Trophoblast cell (in vitro differentiated cells and primary cell): ENCODE data around the gene GRIN2A.

Experiments
- DNase-seq, 2 donors: peaks; one replicate each; pipeline ENCODE4 v3.0.0-alpha.2; 2016
- H2AFZ ChIP-seq: 2 replicates; pipeline ENCODE4 v1.6.1; 2013; ENCODE audit warnings: low read length, moderate library complexity, mild to moderate bottlenecking; ENCODE audit not compliant: insufficient read depth, poor library complexity
- H2AK5ac ChIP-seq: 2 replicates; pipeline ENCODE4 v1.6.1; 2013; ENCODE audit warnings: mild to moderate bottlenecking, low read length
- H2BK120ac ChIP-seq: 2 replicates; pipeline ENCODE4 v1.6.1; 2013; ENCODE audit warnings: low read length, mild to moderate bottlenecking, moderate library complexity; ENCODE audit not compliant: insufficient read depth, poor library complexity
- H2BK12ac ChIP-seq: 2 replicates; pipeline ENCODE4 v1.6.1; 2013; ENCODE audit warnings: mild to moderate bottlenecking, low read length, moderate library complexity
- H2BK5ac ChIP-seq: 2 replicates; pipeline ENCODE4 v1.6.1; 2013; ENCODE audit warnings: low read length, low read depth, moderate library complexity, mild to moderate bottlenecking; ENCODE audit not compliant: poor library complexity
- H3K14ac ChIP-seq: 2 replicates; pipeline ENCODE4 v1.6.1; 2013; ENCODE audit warnings: mild to moderate bottlenecking, low read length
- H3K18ac ChIP-seq: 2 replicates; pipeline ENCODE4 v1.6.1; 2013; ENCODE audit warnings: mild to moderate bottlenecking, low read length
- H3K23ac ChIP-seq: 2 replicates; pipeline ENCODE4 v1.6.1; 2013; ENCODE audit warnings: low read length
- H3K27ac ChIP-seq: 2 replicates; pipeline ENCODE4 v1.5.1; 2013; ENCODE audit warnings: low read depth, mild to moderate bottlenecking, inconsistent platforms, low read length, moderate library complexity
- H3K27me3 ChIP-seq: 2 replicates; pipeline ENCODE4 v1.6.1; 2013; ENCODE audit warnings: inconsistent platforms, mild to moderate bottlenecking, low read length, moderate library complexity; ENCODE audit not compliant: insufficient read depth
- H3K36me3 ChIP-seq, 2 experiments: 1 replicate in 1 of 2; 2 replicates in 1 of 2; pipeline ENCODE4 v1.6.1; 2013; ENCODE audit warnings: low read length in 2 of 2, mild to moderate bottlenecking in 2 of 2, moderate library complexity in 1 of 2; ENCODE audit not compliant: insufficient read depth in 2 of 2, control insufficient read depth in 1 of 2
- H3K4ac ChIP-seq: 2 replicates; pipeline ENCODE4 v1.6.1; 2013; ENCODE audit warnings: low read depth, mild to moderate bottlenecking, low read length, moderate library complexity
- H3K4me1 ChIP-seq, 2 experiments: 1 replicate in 1 of 2; 2 replicates in 1 of 2; pipeline ENCODE4 v1.6.1; 2013; ENCODE audit warnings: low read length in 2 of 2, mild to moderate bottlenecking in 2 of 2, moderate library complexity in 1 of 2; ENCODE audit not compliant: insufficient read depth in 2 of 2, control insufficient read depth in 1 of 2
- H3K4me2 ChIP-seq: 2 replicates; pipeline ENCODE4 v1.6.1; 2013; ENCODE audit warnings: inconsistent platforms, mild to moderate bottlenecking, low read length, moderate library complexity
- H3K4me3 ChIP-seq: 2 replicates; pipeline ENCODE4 v1.5.1; 2013; ENCODE audit warnings: mild to moderate bottlenecking, low read depth, low read length, inconsistent platforms
- H3K79me1 ChIP-seq: one replicate; pipeline ENCODE4 v1.6.1; 2013; ENCODE audit warnings: low read length
- H3K79me2 ChIP-seq: 2 replicates; pipeline ENCODE4 v1.6.1; 2013; ENCODE audit warnings: low read length, mild to moderate bottlenecking; ENCODE audit not compliant: control insufficient read depth, insufficient read depth, poor library complexity
- H3K9ac ChIP-seq: 2 replicates; pipeline ENCODE4 v1.6.1; 2013; ENCODE audit warnings: mild to moderate bottlenecking, low read length
- H3K9me3 ChIP-seq: 2 replicates; pipeline ENCODE4 v1.6.1; 2013; ENCODE audit warnings: low read depth, mild to moderate bottlenecking, control low read depth, inconsistent platforms, low read length; ENCODE audit not compliant: insufficient read depth
- H4K12ac ChIP-seq: 2 replicates; pipeline ENCODE4 v1.6.1; 2013; ENCODE audit warnings: low read depth, mild to moderate bottlenecking, low read length, moderate library complexity
- H4K8ac ChIP-seq: 2 replicates; pipeline ENCODE4 v1.6.1; 2013; ENCODE audit warnings: low read depth, mild to moderate bottlenecking, low read length, moderate library complexity
- H4K91ac ChIP-seq: one replicate; pipeline ENCODE4 v1.6.1; 2013; ENCODE audit warnings: low read depth, mild to moderate bottlenecking, low read length, moderate library complexity
- WGBS: extraction: QIAGEN DNeasy Blood & Tissue Kit; methylation state at CpG from one replicate; pipeline ENCODE4 v1.1.7; 2013; ENCODE audit warnings: missing lambda C conversion rate; ENCODE audit not compliant: insufficient read length, insufficient coverage; ENCODE audit errors: extremely low coverage; 5-methylcytosine and 5-hydroxymethylcytosine counted together

Gene GRIN2A

DNA sequence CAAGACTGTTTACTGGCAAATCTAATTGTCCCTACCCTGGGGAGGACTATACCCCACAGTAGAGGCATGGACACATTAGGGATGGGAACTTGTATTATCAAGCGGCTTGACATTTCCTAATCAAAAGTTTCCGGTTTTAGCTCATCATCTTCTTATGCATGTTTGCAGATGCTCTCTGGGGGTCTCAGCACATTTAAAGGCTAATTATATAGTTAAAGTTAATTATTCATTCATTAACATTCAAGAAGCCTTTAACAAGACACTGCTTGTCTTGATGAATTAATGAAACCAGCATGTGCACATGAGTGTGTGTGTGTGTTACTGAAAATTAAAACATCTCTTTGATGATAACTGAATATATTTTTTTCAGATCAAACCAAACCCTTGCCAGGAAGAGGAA is 377.1 kb downstream of the GRIN2A start:
- Histone ChIP-seq H3K79me2 (no peaks in the 10 kb centered on the region), H3K4me2 (no peak overlapping the region), H3K9me3 (no peaks in the 10 kb centered on the region), H3K18ac (no peak overlapping the region), H2AK5ac (no peak overlapping the region), H4K8ac (no peak overlapping the region), H4K12ac (no peak overlapping the region), H4K91ac (no peak overlapping the region), H3K4me1 (no peaks in the 10 kb centered on the region), H3K79me1 (no peaks in the 10 kb centered on the region), H3K14ac (no peak overlapping the region), H2AFZ (no peak overlapping the region), H3K9ac (no peak overlapping the region), H2BK5ac (no peak overlapping the region), H3K27ac (no peak overlapping the region), H2BK120ac (no peak overlapping the region), H3K4me3 (no peak overlapping the region), H3K36me3 (no peaks in the 10 kb centered on the region), H2BK12ac (no peak overlapping the region), H3K23ac (no peak overlapping the region), H3K27me3 (no peaks in the 10 kb centered on the region), H3K4ac (no peak overlapping the region)
- DNase-seq = no peak
- WGBS = no CpG with 5 or more reads among the region's 2 CpGs

DNA sequence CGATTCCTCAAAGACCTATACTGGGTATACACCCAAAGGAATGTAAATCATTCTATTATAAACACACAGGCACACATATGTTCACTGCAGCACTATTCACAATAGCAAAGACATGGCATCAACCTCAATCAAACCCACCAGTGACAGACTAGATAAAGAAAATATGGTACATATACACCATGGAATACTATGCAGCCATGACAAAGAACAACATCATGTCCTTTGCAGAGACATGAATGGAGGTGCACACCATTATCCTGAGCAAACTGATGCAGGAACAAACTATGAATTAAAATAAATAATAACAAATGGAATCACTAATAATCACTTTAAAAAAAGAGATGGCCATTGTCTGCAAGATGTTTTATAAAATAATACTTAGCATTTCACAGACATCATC is 380.1 kb downstream of the GRIN2A start:
- Histone ChIP-seq H3K79me2 (peaks cover 1% of the 10 kb centered on the region), H3K27me3 (no peaks in the 10 kb centered on the region), H3K4me2 (no peak overlapping the region), H3K36me3 (no peaks in the 10 kb centered on the region), H3K9me3 (peaks cover 2% of the 10 kb centered on the region), H3K27ac (no peak overlapping the region), H2BK5ac (no peak overlapping the region), H3K4ac (no peak overlapping the region), H3K4me1 (no peaks in the 10 kb centered on the region), H2AK5ac (no peak overlapping the region), H3K18ac (no peak overlapping the region), H3K4me3 (no peak overlapping the region), H3K23ac (no peak overlapping the region), H2AFZ (no peak overlapping the region), H3K14ac (no peak overlapping the region), H4K12ac (no peak overlapping the region), H4K8ac (no peak overlapping the region), H3K79me1 (no peaks in the 10 kb centered on the region), H2BK120ac (no peak overlapping the region), H2BK12ac (no peak overlapping the region), H3K9ac (no peak overlapping the region), H4K91ac (no peak overlapping the region)
- WGBS = no CpG with 5 or more reads among the region's 1 CpG
- DNase-seq = no peak

DNA sequence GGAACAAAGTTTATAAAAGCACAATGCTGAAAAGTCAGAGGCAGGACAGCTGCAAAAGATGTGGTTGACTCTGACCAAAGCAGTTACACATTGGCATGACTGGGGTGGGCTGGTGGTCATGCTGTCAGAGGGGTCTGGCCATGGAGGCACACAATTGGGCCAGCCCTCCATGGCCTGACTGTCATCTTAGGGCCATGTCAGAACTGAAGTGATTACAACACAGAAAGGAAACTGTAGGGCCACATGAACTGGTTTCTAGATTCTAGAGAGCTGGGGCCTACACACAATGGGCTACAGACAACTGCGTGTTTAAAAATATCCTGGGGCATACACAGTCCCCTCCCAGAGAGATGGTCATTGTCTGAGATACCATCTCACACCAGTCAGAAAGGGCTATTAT is 380.6 kb downstream of the GRIN2A start:
- no peak overlapping the region for H4K91ac ChIP-seq
- H3K36me3 ChIP-seq = no peaks in the 10 kb centered on the region
- H4K8ac ChIP-seq = no peak overlapping the region
- no peak overlapping the region for H2BK5ac ChIP-seq
- no peak overlapping the region for H4K12ac ChIP-seq
- H3K4me3 ChIP-seq = no peak overlapping the region
- H2AFZ ChIP-seq = no peak overlapping the region
- no peak overlapping the region for H2BK120ac ChIP-seq
- H3K27me3 ChIP-seq = no peaks in the 10 kb centered on the region
- H3K79me2 ChIP-seq = peaks cover 1% of the 10 kb centered on the region
- H3K23ac ChIP-seq = no peak overlapping the region
- H3K27ac ChIP-seq = no peak overlapping the region
- no peak overlapping the region for H3K4me2 ChIP-seq
- no peak overlapping the region for H3K14ac ChIP-seq
- no peak for DNase-seq
- H3K79me1 ChIP-seq = no peaks in the 10 kb centered on the region
- peaks cover 2% of the 10 kb centered on the region for H3K9me3 ChIP-seq
- no peaks in the 10 kb centered on the region for H3K4me1 ChIP-seq
- no peak overlapping the region for H3K4ac ChIP-seq
- H3K9ac ChIP-seq = no peak overlapping the region
- WGBS = no CpG with 5 or more reads among the region's 1 CpG
- H3K18ac ChIP-seq = no peak overlapping the region
- no peak overlapping the region for H2BK12ac ChIP-seq
- H2AK5ac ChIP-seq = no peak overlapping the region

DNA sequence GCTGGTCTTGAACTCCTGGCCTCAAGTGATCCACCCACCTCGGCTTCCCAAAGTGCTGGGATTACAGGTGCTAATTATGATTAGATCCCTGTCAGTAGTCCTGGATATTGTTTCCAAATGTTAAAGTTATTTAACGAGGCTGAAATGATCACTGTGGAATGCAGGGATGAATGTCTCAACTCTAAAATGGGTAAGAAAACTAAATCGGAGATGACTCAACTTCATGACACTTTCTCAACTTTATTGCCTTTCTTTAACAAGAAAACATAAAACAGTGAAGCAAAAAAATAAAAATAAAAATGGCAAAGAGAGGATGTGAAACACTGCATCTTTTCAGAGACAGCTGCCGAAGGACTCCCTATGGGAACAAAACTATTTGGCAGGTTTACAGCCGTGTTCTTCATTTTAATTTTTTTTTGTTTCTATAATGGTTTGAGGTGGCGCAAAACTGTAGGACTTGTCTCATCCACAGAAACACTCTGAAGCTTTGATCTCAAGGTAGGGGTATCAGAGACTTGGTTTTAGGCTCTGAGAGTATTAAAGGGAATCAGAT is 382.0 kb downstream of the GRIN2A start:
- no peak overlapping the region for H2BK12ac ChIP-seq
- no peak overlapping the region for H3K4ac ChIP-seq

More for the DNA sequence above, 382.0 kb downstream of the GRIN2A start:
- Histone ChIP-seq H2BK120ac (no peak overlapping the region), H3K36me3 (no peaks in the 10 kb centered on the region), H3K9me3 (peaks cover 2% of the 10 kb centered on the region), H3K4me3 (no peak overlapping the region), H3K79me1 (no peaks in the 10 kb centered on the region), H3K18ac (no peak overlapping the region), H3K4me2 (no peak overlapping the region), H3K27me3 (no peaks in the 10 kb centered on the region), H3K9ac (no peak overlapping the region), H4K12ac (no peak overlapping the region), H4K8ac (no peak overlapping the region), H2AK5ac (no peak overlapping the region), H3K14ac (no peak overlapping the region), H4K91ac (no peak overlapping the region), H3K79me2 (peaks cover 1% of the 10 kb centered on the region), H2AFZ (no peak overlapping the region), H3K23ac (no peak overlapping the region), H3K27ac (no peak overlapping the region), H3K4me1 (no peaks in the 10 kb centered on the region), H2BK5ac (no peak overlapping the region)
- DNase-seq = no peak
- no CpG with 5 or more reads among the region's 6 CpGs for WGBS
